ENCODE measurements around the gene BBX. TPM values are rescaled to one million over a fixed set of nuclear protein-coding genes. Genes with fewer than 3 reads are reported as not detected.

Gene BBX
- total and polyA plus RNA-seq, 7 experiments from 2014 or later = 44.3 to 120 (median 93.4) TPM

DNA sequence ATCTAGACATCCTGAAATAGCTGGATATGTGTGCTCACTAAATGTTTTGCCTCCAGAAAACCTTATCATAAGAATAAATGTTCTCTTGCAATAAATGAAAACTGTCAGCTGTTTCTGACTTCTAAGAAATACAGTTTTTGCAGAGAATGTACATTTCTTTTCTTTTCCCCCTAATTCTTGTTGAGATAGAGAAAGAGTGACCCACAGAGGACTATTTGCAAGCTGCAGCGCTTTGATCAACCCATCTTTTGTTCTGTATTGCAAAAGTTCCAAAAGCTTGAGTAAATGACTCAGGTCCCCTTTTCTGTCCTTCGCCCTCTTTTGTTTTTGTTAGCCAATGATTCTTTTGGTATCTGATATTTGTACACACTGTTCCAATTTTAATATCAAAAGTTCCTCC lies 141.9 kb downstream of the BBX start:
- Mint-ChIP-seq H3K27ac (peak overlapping the region in 1 of 9 donors; percentile 12), H3K27me3 (no peaks in the 10 kb centered on the region), H3K4me3 (no peak overlapping the region), H3K4me1 (peaks cover 15 to 65% (median 48%) of the 10 kb centered on the region in 7 donors), H3K9me3 (no peaks in the 10 kb centered on the region), H3K36me3 (peaks cover 0 to 18% (median 0%) of the 10 kb centered on the region in 5 donors)
- no peaks in the 10 kb centered on the region for H3K36me3 ChIP-seq (ENCODE audit: control insufficient read depth in 2 of 3, insufficient read depth in 3 of 3, low read length in 3 of 3)
- peaks cover 0 to 13% of the 10 kb centered on the region in 2 donors for H3K4me1 ChIP-seq (ENCODE audit: control insufficient read depth in 2 of 2, insufficient read depth in 2 of 2, low read length in 2 of 2)
- no peak for ATAC-seq
- H3K27ac ChIP-seq (ENCODE audit: low read depth, low read length) = no peak overlapping the region
- H3K9me3 ChIP-seq (ENCODE audit: control insufficient read depth in 2 of 3, low read length in 3 of 3) = no peaks in the 10 kb centered on the region
- no peak for DNase-seq
- H3K27me3 ChIP-seq (ENCODE audit: control insufficient read depth in 2 of 2, insufficient read depth in 2 of 2, low read length in 2 of 2) = no peaks in the 10 kb centered on the region
- intact Hi-C loops (cut with micrococcal nuclease) = loop anchor here (5.0 kb wide), 2 partner anchors 263 to 427 kb away; no protein-coding TSS in a partner anchor
- POLR2A ChIA-PET = no interaction called here
- CTCF ChIA-PET = interaction anchor here (0.6 to 7.6 kb wide), 3 partner anchors 11 to 773 kb away, joined by 3 to 44 read pairs (median 3); no protein-coding TSS in a partner anchor
- no peak overlapping the region for H3K4me3 ChIP-seq (ENCODE audit: low read length)

DNA sequence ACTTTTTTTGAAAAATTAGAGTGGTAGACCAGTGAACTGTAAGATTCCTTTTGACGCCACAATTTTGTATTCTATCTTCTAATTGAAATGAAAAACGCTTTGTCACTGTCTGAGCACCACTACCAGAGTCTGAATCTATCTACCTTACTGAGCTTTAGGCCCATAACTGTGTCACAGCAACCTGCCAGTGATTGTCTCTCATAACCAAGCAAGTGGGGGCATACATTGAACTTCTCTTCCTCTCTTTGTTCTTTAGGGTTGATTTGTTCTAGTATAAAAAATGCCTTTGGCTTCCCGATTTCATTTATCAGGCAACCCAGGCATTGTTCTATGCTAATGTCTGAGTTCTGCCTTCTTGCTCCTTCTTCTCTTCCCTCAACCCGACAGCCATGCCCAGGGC lies 142.6 kb downstream of the BBX start:
- Histone ChIP-seq H3K4me3 (ENCODE audit: low read length) (no peak overlapping the region), H3K27me3 (ENCODE audit: control insufficient read depth in 2 of 2, insufficient read depth in 2 of 2, low read length in 2 of 2) (no peaks in the 10 kb centered on the region), H3K4me1 (ENCODE audit: control insufficient read depth in 2 of 2, insufficient read depth in 2 of 2, low read length in 2 of 2) (peaks cover 0 to 13% of the 10 kb centered on the region in 2 donors), H3K9me3 (ENCODE audit: control insufficient read depth in 2 of 3, low read length in 3 of 3) (no peaks in the 10 kb centered on the region), H3K36me3 (ENCODE audit: control insufficient read depth in 2 of 3, insufficient read depth in 3 of 3, low read length in 3 of 3) (no peaks in the 10 kb centered on the region), H3K27ac (ENCODE audit: low read depth, low read length) (no peak overlapping the region)
- Mint-ChIP-seq H3K27ac (peak overlapping the region in 1 of 9 donors; percentile 33), H3K27me3 (no peaks in the 10 kb centered on the region), H3K4me1 (peaks cover 13 to 61% (median 46%) of the 10 kb centered on the region in 7 donors), H3K36me3 (peaks cover 0 to 18% (median 0%) of the 10 kb centered on the region in 5 donors), H3K4me3 (no peak overlapping the region), H3K9me3 (no peaks in the 10 kb centered on the region)
- intact Hi-C loops (cut with micrococcal nuclease) = no loop called here
- DNase-seq = no peak
- no peak for ATAC-seq
- CTCF ChIA-PET = interaction anchor here (0.6 to 7.6 kb wide), 2 partner anchors 11 to 773 kb away, joined by 3 to 44 read pairs; no protein-coding TSS in a partner anchor
- POLR2A ChIA-PET = no interaction called here

DNA sequence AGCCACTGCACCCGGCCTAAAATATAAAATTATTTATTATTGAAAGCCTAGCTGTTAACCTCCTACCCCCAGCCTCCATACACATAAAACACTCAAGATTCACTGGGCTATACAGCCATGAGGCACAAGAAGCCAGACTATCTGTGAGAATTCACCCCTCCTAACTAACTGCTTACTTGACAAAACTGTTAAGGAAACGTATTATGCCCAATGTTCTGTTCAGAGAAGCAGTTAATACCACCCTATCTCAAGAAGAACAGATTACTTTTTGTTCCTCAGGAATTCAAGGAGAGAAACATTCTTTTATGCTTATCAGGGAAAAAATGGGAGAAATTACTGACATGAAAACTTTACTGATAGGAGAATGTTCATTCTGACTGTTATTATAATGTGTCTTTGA lies 144.1 kb downstream of the BBX start:
- H3K27me3 Mint-ChIP-seq = no peaks in the 10 kb centered on the region
- intact Hi-C loops (cut with micrococcal nuclease) = no loop called here
- no peak for ATAC-seq

DNA sequence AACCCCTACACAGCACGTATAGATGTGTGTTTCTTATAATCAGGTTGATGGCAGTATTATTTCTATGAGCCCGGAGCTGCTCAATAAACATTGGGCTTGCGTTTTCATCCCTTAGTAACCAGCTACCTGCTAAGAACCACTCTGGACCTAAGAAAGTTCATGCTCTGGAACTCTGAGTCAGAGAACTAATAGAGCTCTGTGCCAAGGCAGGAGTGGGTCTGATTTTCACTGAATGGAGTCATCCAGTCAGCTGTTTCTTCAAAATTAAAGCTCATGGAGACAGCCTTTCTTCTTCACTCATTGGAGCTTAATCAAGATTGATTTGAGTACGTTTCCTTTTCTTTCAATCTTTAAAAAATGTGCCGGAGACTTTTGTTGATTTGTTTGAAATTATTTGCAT lies 145.7 kb downstream of the BBX start:
- no peak for DNase-seq
- ChIA-PET CTCF (interaction anchor here (0.7 to 0.9 kb wide), 2 partner anchors 73 to 76 kb away, joined by 3 to 4 read pairs; no protein-coding TSS in a partner anchor), POLR2A (no interaction called here)
- Mint-ChIP-seq H3K27me3 (peaks cover 0 to 2% (median 0%) of the 10 kb centered on the region in 5 donors), H3K9me3 (no peaks in the 10 kb centered on the region), H3K27ac (peak overlapping the region in 2 of 9 donors; percentile 13 to 18), H3K36me3 (peaks cover 0 to 14% (median 0%) of the 10 kb centered on the region in 5 donors), H3K4me1 (peaks cover 0 to 58% (median 39%) of the 10 kb centered on the region in 7 donors), H3K4me3 (no peak overlapping the region)
- Histone ChIP-seq H3K9me3 (ENCODE audit: control insufficient read depth in 2 of 3, low read length in 3 of 3) (no peaks in the 10 kb centered on the region), H3K36me3 (ENCODE audit: control insufficient read depth in 2 of 3, insufficient read depth in 3 of 3, low read length in 3 of 3) (no peaks in the 10 kb centered on the region), H3K27ac (ENCODE audit: low read depth, low read length) (no peak overlapping the region), H3K4me3 (ENCODE audit: low read length) (no peak overlapping the region), H3K27me3 (ENCODE audit: control insufficient read depth in 2 of 2, insufficient read depth in 2 of 2, low read length in 2 of 2) (no peaks in the 10 kb centered on the region), H3K4me1 (ENCODE audit: control insufficient read depth in 2 of 2, insufficient read depth in 2 of 2, low read length in 2 of 2) (no peaks in the 10 kb centered on the region)
- intact Hi-C loops (cut with micrococcal nuclease) = no loop called here
- ATAC-seq = no peak

More for the DNA sequence above, 144.1 kb downstream of the BBX start:
- Histone ChIP-seq H3K27me3 (ENCODE audit: control insufficient read depth in 2 of 2, insufficient read depth in 2 of 2, low read length in 2 of 2) (no peaks in the 10 kb centered on the region), H3K36me3 (ENCODE audit: control insufficient read depth in 2 of 3, insufficient read depth in 3 of 3, low read length in 3 of 3) (no peaks in the 10 kb centered on the region), H3K4me1 (ENCODE audit: control insufficient read depth in 2 of 2, insufficient read depth in 2 of 2, low read length in 2 of 2) (peaks cover 0 to 2% of the 10 kb centered on the region in 2 donors), H3K4me3 (ENCODE audit: low read length) (no peak overlapping the region), H3K9me3 (ENCODE audit: control insufficient read depth in 2 of 3, low read length in 3 of 3) (no peaks in the 10 kb centered on the region), H3K27ac (ENCODE audit: low read depth, low read length) (no peak overlapping the region)
- peaks cover 0 to 16% (median 0%) of the 10 kb centered on the region in 5 donors for H3K36me3 Mint-ChIP-seq
- H3K9me3 Mint-ChIP-seq = no peaks in the 10 kb centered on the region
- POLR2A ChIA-PET = no interaction called here
- DNase-seq = no peak
- H3K4me3 Mint-ChIP-seq = no peak overlapping the region
- H3K27ac Mint-ChIP-seq = no peak overlapping the region
- H3K4me1 Mint-ChIP-seq = peaks cover 5 to 57% (median 44%) of the 10 kb centered on the region in 7 donors
- CTCF ChIA-PET = interaction anchor here (7.6 kb wide), 1 partner anchor 9 kb away, joined by 44 read pairs; no protein-coding TSS in a partner anchor

DNA sequence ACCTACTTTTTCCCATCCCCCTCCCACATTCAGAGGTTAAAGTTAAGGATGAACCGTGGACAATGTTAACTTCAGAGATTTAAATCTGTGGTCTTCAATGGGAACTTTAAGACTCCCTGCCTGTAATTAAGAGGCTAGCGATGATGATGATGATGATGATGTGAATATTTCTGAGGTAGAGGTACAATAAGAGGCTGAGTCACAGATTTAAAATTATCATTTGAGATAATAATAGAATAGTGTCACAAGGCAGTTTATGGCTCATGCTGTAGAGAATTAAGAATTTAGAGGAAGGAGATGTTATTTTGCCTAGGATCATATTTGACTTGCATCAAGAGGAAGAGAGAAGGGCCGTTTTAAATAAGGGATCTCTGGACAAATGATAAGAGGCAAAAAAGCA lies 146.2 kb downstream of the BBX start:
- peaks cover under 1 to 62% (median 39%) of the 10 kb centered on the region in 7 donors for H3K4me1 Mint-ChIP-seq
- H3K4me3 Mint-ChIP-seq = no peak overlapping the region
- ChIA-PET CTCF (interaction anchor here (0.7 to 0.9 kb wide), 2 partner anchors 73 to 76 kb away, joined by 3 to 4 read pairs; no protein-coding TSS in a partner anchor), POLR2A (no interaction called here)
- no peaks in the 10 kb centered on the region for H3K36me3 ChIP-seq (ENCODE audit: control insufficient read depth in 2 of 3, insufficient read depth in 3 of 3, low read length in 3 of 3)
- H3K27me3 Mint-ChIP-seq = peaks cover 0 to 2% (median 0%) of the 10 kb centered on the region in 5 donors
- H3K4me3 ChIP-seq (ENCODE audit: low read length) = no peak overlapping the region
- no peaks in the 10 kb centered on the region for H3K27me3 ChIP-seq (ENCODE audit: control insufficient read depth in 2 of 2, insufficient read depth in 2 of 2, low read length in 2 of 2)
- no peaks in the 10 kb centered on the region for H3K9me3 Mint-ChIP-seq
- peak overlapping the region in 3 of 9 donors; percentile 4 to 31 (median 29) for H3K27ac Mint-ChIP-seq
- DNase-seq (no peak), ATAC-seq (no peak)
- H3K36me3 Mint-ChIP-seq = peaks cover 0 to 14% (median 0%) of the 10 kb centered on the region in 5 donors
- no peaks in the 10 kb centered on the region for H3K9me3 ChIP-seq (ENCODE audit: control insufficient read depth in 2 of 3, low read length in 3 of 3)
- intact Hi-C loops (cut with micrococcal nuclease) = no loop called here
- no peaks in the 10 kb centered on the region for H3K4me1 ChIP-seq (ENCODE audit: control insufficient read depth in 2 of 2, insufficient read depth in 2 of 2, low read length in 2 of 2)
- no peak overlapping the region for H3K27ac ChIP-seq (ENCODE audit: low read depth, low read length)

DNA sequence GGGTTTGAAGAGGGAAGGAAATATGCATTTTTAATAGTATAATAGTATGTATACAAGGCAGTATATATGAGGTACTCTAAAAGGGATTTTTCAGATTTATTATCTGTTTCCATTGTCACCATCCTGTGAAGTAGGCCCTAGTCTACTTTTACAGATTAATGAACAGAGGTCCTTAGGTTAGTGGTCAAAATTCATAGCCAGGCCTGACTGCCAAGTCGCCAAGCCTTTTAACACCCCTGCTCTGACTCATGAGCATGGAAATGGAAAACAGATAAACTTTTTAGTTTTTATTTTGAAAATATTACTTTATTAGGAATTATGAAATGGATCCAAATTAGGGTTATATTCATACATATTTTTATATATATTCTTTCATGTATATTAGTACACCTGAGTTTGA lies 146.9 kb downstream of the BBX start:
- peaks cover 0 to 13% (median 0%) of the 10 kb centered on the region in 5 donors for H3K36me3 Mint-ChIP-seq
- ChIA-PET POLR2A (interaction anchor here (1.1 kb wide), 1 partner anchor 46 kb away, joined by 3 read pairs; no protein-coding TSS in a partner anchor), CTCF (interaction anchor here (0.7 to 0.9 kb wide), 2 partner anchors 11 to 15 kb away, joined by 3 read pairs; no protein-coding TSS in a partner anchor)
- H3K4me3 Mint-ChIP-seq = no peak overlapping the region
- H3K9me3 Mint-ChIP-seq = no peaks in the 10 kb centered on the region
- H3K27ac Mint-ChIP-seq = no peak overlapping the region
- DNase-seq = no peak
- intact Hi-C loops (cut with micrococcal nuclease) = loop anchor here in 1 of 2 donors (10.0 kb wide), 1 partner anchor 735 kb away; no protein-coding TSS in a partner anchor
- ATAC-seq = no peak
- Histone ChIP-seq H3K4me3 (ENCODE audit: low read length) (no peak overlapping the region), H3K27me3 (ENCODE audit: control insufficient read depth in 2 of 2, insufficient read depth in 2 of 2, low read length in 2 of 2) (no peaks in the 10 kb centered on the region), H3K9me3 (ENCODE audit: control insufficient read depth in 2 of 3, low read length in 3 of 3) (no peaks in the 10 kb centered on the region), H3K36me3 (ENCODE audit: control insufficient read depth in 2 of 3, insufficient read depth in 3 of 3, low read length in 3 of 3) (no peaks in the 10 kb centered on the region), H3K4me1 (ENCODE audit: control insufficient read depth in 2 of 2, insufficient read depth in 2 of 2, low read length in 2 of 2) (no peaks in the 10 kb centered on the region), H3K27ac (ENCODE audit: low read depth, low read length) (no peak overlapping the region)
- peaks cover 0 to 2% (median 0%) of the 10 kb centered on the region in 5 donors for H3K27me3 Mint-ChIP-seq
- peaks cover 7 to 66% (median 44%) of the 10 kb centered on the region in 7 donors for H3K4me1 Mint-ChIP-seq

Data from naive thymus-derived CD4-positive, alpha-beta T cell (primary cell).